NCI-H1930 (cell line): ENCODE measurements around the gene ZNF225.
"Not testable (repeated sequence)": the region's sequence is repeated elsewhere in the genome, so short reads cannot be mapped to it uniquely, and the experiment has no call there.

Source experiments
- DNase-seq, 2 experiments: peaks; one replicate each; lab custom pipeline; 2025; lab: John Stamatoyannopoulos, UW

ZNF225 gene

DNA sequence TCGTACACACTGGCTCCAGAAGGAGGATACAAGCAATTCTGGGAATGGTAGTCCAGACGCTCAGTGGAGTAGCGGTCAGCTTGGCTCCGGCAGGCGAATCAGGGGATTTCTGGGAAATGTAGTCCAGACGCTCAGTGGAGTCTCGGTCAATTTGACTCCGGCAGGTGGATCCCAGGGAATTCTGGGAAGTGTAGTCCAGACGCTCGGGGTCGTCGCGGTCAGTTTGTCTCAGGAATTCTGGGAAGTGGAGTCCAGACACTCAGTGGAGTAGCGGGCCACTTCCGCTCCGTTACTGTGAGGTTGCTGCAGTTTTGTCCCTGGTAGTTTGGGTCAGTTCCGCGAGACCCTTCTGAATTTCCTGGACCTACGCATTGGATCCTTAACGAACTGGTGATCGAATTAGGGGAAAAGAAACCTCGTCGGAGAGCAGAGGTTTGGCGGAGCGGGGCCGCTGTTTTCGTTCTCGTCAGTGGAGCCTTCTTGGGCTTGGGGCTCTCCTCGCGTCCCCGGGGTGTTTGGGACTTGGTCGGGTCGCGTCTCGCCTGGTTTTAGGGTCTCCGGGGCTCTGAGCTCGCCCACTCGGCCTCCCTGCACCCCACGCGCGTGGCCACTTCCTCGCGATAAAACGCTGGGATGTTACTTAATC, at the start of gene ZNF225:
Gene ZNF225, plus strand, starts transcription at position 262 of the 646 bp plus-strand sequence. CDS start 2,429 bp downstream, outside the sequence.
- peak; percentile 99 for DNase-seq

- DNase-seq = no peak
These were observed 46.9 kb upstream of the ZNF225 start for GRCh38 chr19:44066305-44066704.

- no peak for DNase-seq
These were observed 43.8 kb upstream of the ZNF225 start for GRCh38 chr19:44069415-44069814.

GRCh38 chr19:44071824-44072542, 41.2 kb upstream of the ZNF225 start, which contains the start of gene ZNF284:
Gene ZNF284, plus strand, starts transcription at chr19:44072159. Its CDS starts 4,231 bp downstream, at chr19:44076390.
- DNase-seq = peak; percentile 91

- DNase-seq = no peak
These were observed 40.4 kb upstream of the ZNF225 start for GRCh38 chr19:44072543-44073401.

- DNase-seq = no peak
These were observed 36.9 kb upstream of the ZNF225 start for GRCh38 chr19:44076325-44076724.

GRCh38 chr19:44092108-44092507, 21.1 kb upstream of the ZNF225 start:
- no peak for DNase-seq

GRCh38 chr19:44093931-44094765, 19.1 kb upstream of the ZNF225 start, which contains the start of gene ZNF224:
Gene ZNF224, plus strand, starts transcription at chr19:44094361. Its CDS starts 3,513 bp downstream, at chr19:44097874.
- DNase-seq = peak; percentile 91 to 95

GRCh38 chr19:44107751-44108150, 5.4 kb upstream of the ZNF225 start:
- no peak for DNase-seq

DNA sequence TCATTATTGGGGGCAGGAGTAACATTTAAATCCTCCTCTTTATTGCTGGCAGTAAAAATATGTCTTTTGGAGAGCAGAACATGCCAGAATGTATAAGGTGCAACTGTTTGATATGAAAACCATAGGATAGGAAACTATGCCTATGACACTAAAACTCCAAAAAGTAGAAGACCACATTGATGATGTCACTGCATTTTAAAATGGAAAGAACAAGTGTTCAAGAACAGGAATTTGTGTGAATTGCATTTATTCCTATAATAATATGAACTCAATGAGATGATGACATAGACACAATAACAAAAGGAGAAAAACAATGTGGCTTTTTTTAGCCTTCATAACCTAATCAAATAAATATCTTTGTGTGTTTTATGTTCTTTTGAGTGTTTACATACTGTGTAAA, 3.7 kb upstream of the ZNF225 start:
- DNase-seq = no peak

DNA sequence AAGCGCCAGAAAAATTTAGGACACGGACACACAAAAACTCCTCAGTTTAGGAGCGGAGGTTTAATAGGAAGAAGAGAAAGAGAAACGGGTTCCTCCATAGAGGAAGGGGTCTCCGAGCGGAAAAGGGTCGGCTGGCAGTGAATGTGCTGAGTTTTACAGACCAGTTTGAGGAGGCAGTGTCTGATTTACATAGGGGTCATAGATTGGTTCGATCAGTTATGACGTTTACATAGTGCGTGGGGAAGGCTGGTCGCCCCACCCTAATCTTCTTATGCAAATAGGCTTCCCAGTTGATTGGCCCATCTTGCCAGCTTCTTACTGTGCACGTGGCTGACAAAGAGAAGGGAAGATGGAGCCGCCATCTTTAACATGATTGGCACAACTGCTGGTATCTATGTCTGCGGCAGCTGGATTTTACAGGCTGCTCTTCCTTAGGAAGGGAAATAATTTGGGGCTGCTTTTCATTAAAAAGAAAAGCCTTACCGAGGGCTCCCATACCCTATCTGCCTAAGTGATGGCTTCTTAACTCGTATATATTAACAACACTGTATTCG, 1.2 kb upstream of the ZNF225 start:
- DNase-seq = peak; percentile 49 to 61

GRCh38 chr19:44112802-44113137, 429 bp upstream of the ZNF225 start:
- no peak for DNase-seq

GRCh38 chr19:44113784-44114390, 688 bp downstream of the ZNF225 start:
- no peak for DNase-seq

DNA sequence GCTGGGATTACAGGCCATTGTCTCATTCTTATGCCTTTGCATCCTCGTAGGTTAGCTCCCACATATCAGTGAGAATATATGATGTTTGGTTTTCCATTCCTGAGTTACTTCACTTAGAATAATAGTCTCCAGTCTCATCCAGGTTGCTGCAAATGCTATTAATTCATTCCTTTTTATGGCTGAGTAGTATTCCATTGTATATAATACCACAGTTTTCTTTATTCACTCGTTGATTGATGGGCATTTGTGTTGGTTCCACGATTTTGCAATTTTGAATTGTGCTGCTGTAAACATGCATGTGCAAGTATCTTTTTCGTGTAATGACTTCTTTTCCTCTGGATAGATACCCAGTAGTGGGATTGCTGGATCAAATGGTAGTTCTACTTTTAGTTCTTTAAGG, 8.0 kb downstream of the ZNF225 start:
- DNase-seq = not testable (repeated sequence)

GRCh38 chr19:44131955-44132354, 18.8 kb downstream of the ZNF225 start:
- no peak for DNase-seq

DNA sequence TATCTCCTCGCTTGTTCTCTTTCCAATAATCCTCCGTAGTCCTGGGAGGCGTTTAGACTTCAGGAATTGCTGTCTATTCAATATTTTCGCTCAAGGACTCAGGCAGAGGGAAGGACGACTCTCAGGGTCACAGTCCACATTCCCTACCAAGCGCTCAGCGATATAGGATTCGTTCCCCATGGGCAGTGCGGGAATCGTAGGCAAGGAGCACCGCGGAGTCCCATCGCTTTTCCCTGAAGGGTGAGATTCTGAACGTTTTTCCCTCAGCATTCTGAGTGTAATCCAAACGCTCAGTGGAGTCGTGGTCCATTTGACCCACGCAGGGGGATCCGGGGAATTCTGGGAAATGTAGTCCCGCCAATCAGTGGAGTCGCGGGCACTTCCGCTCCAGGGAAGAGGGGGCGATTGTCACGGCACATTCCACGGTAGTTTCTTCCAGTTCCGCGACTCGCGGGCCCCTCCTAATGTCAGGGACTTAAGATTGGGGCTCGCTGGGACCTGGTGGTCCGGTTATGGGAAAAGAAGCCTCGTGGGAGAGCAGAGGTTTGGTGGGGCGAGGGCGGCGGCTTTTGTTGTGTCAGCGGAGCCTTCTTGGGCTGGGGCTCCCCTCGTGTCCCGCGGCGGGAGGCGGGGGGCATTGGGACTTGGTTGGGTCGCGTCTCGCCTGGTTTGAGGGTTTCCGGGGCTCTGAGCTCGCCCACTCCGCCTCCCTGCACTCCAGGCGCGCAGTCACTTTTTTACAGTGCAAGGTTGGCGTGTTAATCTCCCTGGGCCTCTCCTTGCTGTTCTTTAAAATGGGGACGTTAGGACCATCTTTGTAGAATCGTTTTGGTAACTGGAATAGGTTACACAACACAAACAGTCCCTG, 28.2 kb downstream of the ZNF225 start, which contains the start of gene ZNF234:
Gene ZNF234, plus strand, starts transcription at position 364 of the 868 bp plus-strand sequence. CDS start 3,079 bp downstream, outside the sequence.
- peak; percentile 59 to 84 for DNase-seq

- no peak for DNase-seq
These were observed 28.8 kb downstream of the ZNF225 start for GRCh38 chr19:44142059-44142433.

GRCh38 chr19:44149776-44150175, 36.6 kb downstream of the ZNF225 start:
- DNase-seq = no peak

GRCh38 chr19:44151491-44151890, 38.3 kb downstream of the ZNF225 start:
- no peak for DNase-seq

GRCh38 chr19:44156475-44156874, 43.3 kb downstream of the ZNF225 start:
- DNase-seq = no peak
